ENCODE measurements around the gene FGFRL1.

Gene FGFRL1

DNA sequence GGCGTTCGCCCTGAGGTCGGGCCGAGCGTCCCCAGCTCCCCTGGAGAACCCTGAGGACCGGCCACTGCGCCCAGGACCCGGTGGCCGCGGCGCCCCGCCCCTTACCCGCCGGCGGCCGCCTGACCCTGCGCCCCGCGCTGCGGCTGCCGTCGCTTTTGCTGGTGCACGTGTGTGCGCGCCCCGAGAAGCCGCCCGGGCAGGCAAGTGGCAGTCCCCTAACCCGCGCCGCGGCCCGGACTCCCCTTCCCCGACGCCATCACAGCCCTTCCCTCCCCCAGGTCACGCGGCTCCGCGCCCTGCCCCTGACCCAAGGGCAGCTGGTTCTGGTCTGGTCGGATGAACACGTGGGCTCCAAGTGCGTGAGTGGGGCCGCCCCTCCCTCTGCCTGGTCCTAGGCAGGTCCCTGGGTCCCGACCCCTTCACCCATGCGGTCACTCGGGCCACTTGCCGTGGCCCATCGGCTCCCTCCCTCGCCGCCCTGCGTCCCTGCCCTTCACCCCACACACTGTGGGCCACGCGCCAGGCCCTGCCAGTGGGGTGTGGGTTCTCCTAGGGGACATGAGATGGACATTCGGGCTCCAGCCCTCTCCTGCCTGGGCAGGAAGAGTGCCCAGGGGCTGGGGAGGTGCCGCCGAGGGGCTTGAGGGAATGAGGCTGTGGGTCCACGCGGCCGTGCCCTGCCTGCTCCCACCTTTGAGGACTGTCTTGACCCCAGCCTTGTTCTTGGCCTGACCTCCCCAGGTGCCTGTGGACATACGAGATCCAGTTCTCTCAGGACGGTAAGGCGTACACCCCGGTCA is 8.0 kb upstream of the FGFRL1 start:
- peaks cover 14% of the 10 kb centered on the region for H3K27me3 ChIP-seq (ENCODE audit: control insufficient read depth, insufficient read depth, low read length)

DNA sequence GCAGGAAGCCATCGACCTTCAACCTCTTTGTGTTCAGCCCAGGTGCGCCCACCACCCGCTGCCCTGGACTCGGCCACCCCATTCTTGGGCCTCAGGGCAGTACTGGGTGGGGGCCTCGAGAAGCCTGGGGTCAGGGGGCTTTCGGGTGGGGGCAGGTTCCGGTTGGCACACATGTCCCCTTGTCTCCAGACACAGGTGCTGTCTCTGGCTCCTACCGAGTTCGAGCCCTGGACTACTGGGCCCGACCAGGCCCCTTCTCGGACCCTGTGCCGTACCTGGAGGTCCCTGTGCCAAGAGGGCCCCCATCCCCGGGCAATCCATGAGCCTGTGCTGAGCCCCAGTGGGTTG is 7.4 kb upstream of the FGFRL1 start:
- Histone ChIP-seq H3K9me3 (ENCODE audit: control insufficient read depth, low read length) (no peaks in the 10 kb centered on the region), H2AFZ (no peak overlapping the region), H3K27me3 (ENCODE audit: control insufficient read depth, insufficient read depth, low read length) (peaks cover 14% of the 10 kb centered on the region)

More for the DNA sequence above, 8.0 kb upstream of the FGFRL1 start:
- H3K4me3 ChIP-seq (ENCODE audit: low read depth, low read length) = no peak overlapping the region
- H3K9me3 ChIP-seq (ENCODE audit: control insufficient read depth, low read length) = no peaks in the 10 kb centered on the region
- no peaks in the 10 kb centered on the region for H3K79me2 ChIP-seq
- no peak overlapping the region for H2AFZ ChIP-seq
- no peak overlapping the region for H3K4me2 ChIP-seq (ENCODE audit: low read length)
- no peak for TF ChIP-seq CTCF (IDR thresholded peaks at IDR 0.05)
- peaks cover 2% of the 10 kb centered on the region for H3K4me1 ChIP-seq
- H3K36me3 ChIP-seq (ENCODE audit: control insufficient read depth, insufficient read depth, low read length) = no peaks in the 10 kb centered on the region
- H3K9ac ChIP-seq = no peak overlapping the region
- no peak overlapping the region for H3K27ac ChIP-seq

GRCh38 chr4:1004557-1005485 is 6.6 kb upstream of the FGFRL1 start:
- Histone ChIP-seq H3K27me3 (ENCODE audit: control insufficient read depth, insufficient read depth, low read length) (peaks cover 14% of the 10 kb centered on the region), H3K9ac (no peak overlapping the region), H3K79me2 (no peaks in the 10 kb centered on the region), H3K36me3 (ENCODE audit: control insufficient read depth, insufficient read depth, low read length) (no peaks in the 10 kb centered on the region), H3K4me1 (peaks cover 2% of the 10 kb centered on the region), H3K27ac (no peak overlapping the region), H3K4me2 (ENCODE audit: low read length) (no peak overlapping the region), H2AFZ (no peak overlapping the region), H3K9me3 (ENCODE audit: control insufficient read depth, low read length) (no peaks in the 10 kb centered on the region), H3K4me3 (ENCODE audit: low read depth, low read length) (no peak overlapping the region)
- no peak for TF ChIP-seq CTCF (IDR thresholded peaks at IDR 0.05)

More for the DNA sequence above, 7.4 kb upstream of the FGFRL1 start:
- Histone ChIP-seq H3K36me3 (ENCODE audit: control insufficient read depth, insufficient read depth, low read length) (no peaks in the 10 kb centered on the region), H3K27ac (no peak overlapping the region), H3K4me3 (ENCODE audit: low read depth, low read length) (no peak overlapping the region), H3K79me2 (no peaks in the 10 kb centered on the region), H3K4me2 (ENCODE audit: low read length) (no peak overlapping the region), H3K4me1 (peaks cover 2% of the 10 kb centered on the region), H3K9ac (no peak overlapping the region)
- no peak for TF ChIP-seq CTCF (IDR thresholded peaks at IDR 0.05)

GRCh38 chr4:1006856-1007255 is 4.6 kb upstream of the FGFRL1 start:
- peaks cover 10% of the 10 kb centered on the region for H3K27me3 ChIP-seq (ENCODE audit: control insufficient read depth, insufficient read depth, low read length)

More at GRCh38 chr4:1006856-1007255, 4.6 kb upstream of the FGFRL1 start:
- H3K4me2 ChIP-seq (ENCODE audit: low read length) = no peak overlapping the region
- TF ChIP-seq CTCF (IDR thresholded peaks at IDR 0.05) = no peak
- no peaks in the 10 kb centered on the region for H3K9me3 ChIP-seq (ENCODE audit: control insufficient read depth, low read length)
- H3K36me3 ChIP-seq (ENCODE audit: control insufficient read depth, insufficient read depth, low read length) = no peaks in the 10 kb centered on the region
- H3K9ac ChIP-seq = no peak overlapping the region
- H3K27ac ChIP-seq = no peak overlapping the region
- H3K4me3 ChIP-seq (ENCODE audit: low read depth, low read length) = no peak overlapping the region
- H3K4me1 ChIP-seq = peaks cover 2% of the 10 kb centered on the region
- H2AFZ ChIP-seq = no peak overlapping the region
- no peaks in the 10 kb centered on the region for H3K79me2 ChIP-seq

Data from parathyroid adenoma (tissue), 2 donors.